HG02678 (cell line): ENCODE results near the gene BLOC1S4.

Source experiments
- ATAC-seq: cut with Tn5 transposase; IDR thresholded peaks from one replicate; pipeline ENCODE4 v1.9.1; 2021; ENCODE audit warnings: mild to moderate bottlenecking, moderate library complexity; ENCODE audit not compliant: unreplicated experiment

Gene BLOC1S4

GRCh38 chr4:6760865-6761264 is 44.9 kb downstream of the BLOC1S4 start:
- no peak for ATAC-seq

- ATAC-seq: no peak
Observed at GRCh38 chr4:6761649-6762615, 46.0 kb downstream of the BLOC1S4 start.

- ATAC-seq: no peak
Observed at GRCh38 chr4:6763330-6763851, 47.4 kb downstream of the BLOC1S4 start.

- no peak for ATAC-seq
Observed at GRCh38 chr4:6764976-6765620, 49.1 kb downstream of the BLOC1S4 start.

- no peak for ATAC-seq
Observed at GRCh38 chr4:6765703-6766102, 49.7 kb downstream of the BLOC1S4 start.
